Stimulated activated CD8-positive, alpha-beta memory T cell treated with anti-CD3 and anti-CD28 coated beads, Interleukin-12 subunit alpha, Interleukin-12 subunit beta, amount 100 ng/mL, for 4 hours (primary cell): Measurements from ENCODE around the gene OSBPL5.

Experiments used
- DNase-seq: peaks from one replicate; pipeline ENCODE4 v3.0.0-alpha.2; 2020; ENCODE audit warnings: low read depth

The OSBPL5 gene

GRCh38 chr11:3133261-3134217, 31.6 kb downstream of the OSBPL5 start:
- DNase-seq, result no peak

DNA sequence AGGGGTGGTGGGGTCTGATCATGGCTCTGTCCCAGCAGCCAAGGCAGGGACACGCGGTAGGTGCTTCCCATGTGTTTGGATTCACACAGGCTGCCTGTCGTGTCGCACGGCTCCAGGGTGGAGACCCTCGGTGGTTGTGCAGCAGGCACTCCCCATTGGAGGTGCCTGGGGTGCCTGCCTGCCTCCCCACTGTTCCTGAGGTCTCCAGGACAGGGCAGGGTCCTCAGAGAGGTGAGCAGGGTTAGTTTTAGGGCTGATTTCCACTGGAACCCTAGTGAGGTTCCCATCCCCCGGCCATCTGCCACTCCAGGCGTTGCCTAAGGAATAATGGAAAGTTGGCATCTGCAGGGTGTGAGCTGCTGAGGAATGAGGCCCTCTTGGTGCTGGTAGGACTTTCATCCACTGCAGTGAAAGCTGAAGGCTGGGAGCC, 32.3 kb downstream of the OSBPL5 start:
- no peak for DNase-seq

DNA sequence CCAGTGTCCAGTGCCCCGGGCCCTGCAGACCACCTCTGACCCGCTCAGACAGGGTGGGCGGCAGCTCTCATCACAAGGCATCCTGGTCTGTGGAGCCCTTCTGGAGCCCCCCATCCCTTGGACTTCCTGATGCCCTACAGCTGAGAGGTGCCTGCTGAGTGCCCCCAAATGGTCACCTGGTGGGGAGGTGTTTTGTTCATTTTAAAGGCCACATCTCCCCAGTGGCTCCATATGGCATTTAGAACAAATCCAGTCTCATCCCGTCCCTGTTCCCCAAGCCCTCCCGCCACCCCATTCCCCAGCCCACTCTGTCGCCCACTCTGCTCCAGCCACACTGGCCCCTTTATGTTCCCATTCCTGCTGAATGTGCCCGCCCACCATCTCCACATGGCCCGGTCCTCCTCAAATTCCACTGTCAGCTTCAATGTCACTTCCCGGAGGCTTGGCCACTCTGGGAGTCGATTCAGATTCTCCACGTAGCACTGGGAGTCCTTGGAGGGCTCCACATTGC, 32.8 kb downstream of the OSBPL5 start:
- no peak for DNase-seq

DNA sequence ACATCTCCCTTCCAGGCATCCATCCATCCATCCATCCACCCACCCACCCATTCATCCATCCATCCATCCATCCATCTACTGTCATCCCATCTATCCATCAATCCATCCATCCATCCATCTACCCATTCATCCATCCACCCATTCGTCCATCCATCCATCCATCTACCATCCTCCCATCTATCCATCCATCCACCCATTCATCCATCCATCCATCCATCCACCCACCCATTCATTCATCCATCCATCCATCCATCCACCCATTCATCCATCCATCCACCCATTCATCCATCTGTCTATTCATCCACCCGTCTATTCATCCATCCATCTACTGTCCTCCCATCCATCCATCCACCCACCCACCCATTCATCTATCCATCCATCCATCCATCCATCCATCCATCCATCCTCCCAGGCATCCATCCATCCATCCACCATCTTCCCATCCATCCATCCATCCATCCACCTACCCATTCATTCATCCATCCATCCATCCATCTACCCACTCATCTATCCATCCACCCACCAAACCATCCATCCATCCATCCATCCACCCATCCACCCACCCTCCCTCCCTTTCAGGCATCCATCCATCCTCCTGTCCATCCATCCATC, 33.7 kb downstream of the OSBPL5 start:
- DNase-seq, result no peak

DNA sequence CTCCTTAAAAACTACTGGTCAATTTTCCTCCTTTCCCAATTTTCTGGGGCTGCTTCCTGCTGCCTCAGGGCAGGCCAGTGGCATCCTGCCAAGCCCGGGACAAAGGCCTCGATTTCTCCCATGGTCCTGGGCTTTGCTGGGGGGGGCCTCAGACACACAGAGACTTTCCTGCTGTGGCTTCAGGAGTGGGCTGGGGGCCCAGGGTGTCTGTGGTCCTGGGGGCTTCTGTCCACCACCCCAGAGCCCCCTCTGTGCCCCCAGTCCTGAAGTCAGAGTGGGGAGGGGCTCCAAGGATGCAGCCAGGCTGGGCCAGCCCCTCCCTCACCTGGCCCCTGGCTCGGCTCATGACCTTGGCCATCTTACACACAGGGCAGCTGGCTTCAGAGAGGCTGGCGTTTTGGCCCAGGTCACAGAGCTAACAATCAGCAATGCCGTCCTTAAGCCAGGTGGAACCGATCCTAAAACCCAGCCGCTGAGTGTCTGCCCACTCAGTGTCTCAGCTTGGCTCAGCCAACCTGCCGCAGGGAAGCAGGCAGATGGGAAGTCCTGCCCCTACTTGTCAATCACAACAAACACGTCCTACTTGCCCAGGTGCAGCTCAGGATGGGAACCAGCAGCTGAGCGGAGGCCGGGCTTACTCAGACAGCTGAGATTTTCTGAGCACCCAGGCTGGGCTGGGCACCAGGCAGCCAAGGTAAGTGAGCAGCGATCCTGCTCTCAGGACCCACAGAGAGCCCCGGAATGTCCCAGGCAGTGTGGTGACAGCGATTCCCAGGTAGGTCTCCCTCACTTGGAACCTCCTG, 34.6 kb downstream of the OSBPL5 start:
- DNase-seq, result no peak

- DNase-seq, result no peak
These were observed 35.4 kb downstream of the OSBPL5 start for GRCh38 chr11:3129591-3130268.

- no peak for DNase-seq
These were observed 35.9 kb downstream of the OSBPL5 start for GRCh38 chr11:3129181-3129590.

DNA sequence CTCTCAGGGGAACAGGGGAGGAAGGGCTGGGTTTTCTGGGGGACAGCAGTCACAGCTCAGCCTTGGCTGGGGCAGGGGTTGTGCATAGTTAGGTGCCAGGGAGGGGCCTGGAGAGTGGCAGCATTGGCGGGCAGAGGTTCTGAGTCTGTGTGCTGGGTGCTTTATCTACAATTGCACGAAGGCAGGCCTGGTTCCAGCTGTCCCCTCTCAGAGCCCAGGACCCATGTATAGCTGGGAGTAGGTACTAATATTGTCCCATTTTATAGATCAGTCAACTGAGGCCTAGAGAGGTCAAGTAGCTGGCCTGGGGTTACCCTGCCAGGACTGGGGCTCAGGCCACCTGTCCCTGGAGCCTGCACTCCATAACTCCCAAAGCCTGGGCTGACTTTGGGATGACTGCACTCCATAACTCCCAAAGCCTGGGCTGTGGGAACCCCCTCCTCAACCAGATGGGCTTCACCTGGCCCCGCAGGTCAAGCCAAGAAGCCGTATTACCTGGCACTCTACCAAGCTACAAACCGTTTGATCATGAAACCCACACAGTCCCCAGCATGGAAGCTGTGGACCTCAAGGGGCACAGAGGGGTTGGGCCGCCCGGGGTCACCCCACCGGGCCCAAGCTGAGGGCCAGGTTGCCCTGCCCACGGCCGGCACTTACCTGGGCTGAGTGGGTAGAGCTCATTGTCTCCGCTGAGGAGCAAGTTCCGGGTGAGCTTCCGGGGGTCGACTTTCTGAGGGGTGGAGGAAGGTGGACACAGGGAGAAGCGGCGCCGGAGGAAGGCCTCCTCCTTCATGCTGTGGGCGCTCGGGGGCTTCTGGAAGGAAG, 36.5 kb downstream of the OSBPL5 start:
- DNase-seq, result no peak

DNA sequence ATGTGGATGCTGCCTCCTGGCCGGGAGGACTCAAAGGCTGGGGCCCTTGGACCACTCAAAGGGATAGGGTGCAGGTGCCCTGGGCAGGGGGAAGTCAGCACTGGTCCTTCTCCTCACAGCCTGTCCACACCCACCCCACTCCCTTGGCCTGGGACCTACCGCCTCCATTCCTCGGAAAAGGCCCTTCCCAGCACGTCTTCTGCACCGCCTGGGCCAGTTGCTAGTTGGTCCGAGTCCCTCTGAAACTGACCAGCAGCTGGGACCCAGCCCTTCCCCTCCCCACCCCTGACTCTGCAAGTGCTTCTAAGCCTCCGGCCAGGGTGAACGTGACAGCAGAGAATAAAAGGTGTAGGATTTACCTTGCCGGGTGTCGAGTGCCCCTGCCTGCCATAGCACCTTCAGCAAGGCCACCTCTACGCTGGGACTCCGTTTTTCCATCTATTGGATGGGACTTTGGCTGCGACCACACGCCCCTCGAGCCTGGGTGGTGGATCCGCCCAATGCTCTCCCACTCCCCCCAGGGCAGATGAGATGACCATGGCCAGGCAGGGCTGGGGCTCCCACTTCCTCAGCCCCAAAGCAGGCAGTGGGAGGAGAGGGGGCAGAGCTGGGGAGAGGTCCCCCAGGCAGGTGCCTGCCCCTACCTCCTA, 37.3 kb downstream of the OSBPL5 start:
- DNase-seq, result no peak

DNA sequence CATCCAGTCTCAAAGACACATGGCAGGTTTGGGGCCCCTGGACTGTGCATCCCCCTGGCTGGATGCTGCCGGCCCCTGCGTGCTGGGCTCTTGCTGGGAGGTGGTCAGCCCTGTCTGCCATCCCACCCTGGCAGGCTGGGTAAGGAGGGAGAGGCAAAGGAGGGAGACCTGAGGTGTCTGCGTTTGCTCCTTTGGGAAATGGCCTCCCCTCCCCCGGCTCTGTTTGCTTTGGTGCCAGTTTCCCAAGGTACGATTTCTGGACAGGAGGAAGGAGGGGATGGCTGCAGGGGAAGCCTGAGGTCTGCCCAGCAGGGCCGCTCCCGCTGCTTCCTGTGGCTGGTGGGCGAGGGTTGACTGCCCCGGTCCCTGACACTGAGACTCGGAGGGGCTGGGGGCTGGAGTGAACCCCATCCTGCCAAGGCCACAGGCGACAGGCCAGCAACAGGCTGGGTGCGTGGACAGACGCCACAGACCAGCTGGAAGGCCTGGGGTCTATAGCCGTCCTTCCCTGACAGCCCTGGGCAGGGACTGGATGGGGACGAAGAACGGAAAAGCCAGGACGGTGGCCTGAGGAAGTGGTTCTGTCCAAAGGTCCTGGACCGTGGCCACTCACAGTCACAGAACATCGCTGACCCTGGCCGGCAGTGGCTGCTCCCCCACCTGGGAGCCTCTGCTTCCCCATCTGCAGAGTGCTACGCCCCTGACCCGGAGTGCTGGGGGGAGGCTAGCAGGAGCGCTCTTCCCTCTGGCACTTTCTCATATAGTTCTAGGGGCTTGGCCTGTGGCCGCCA, 38.0 kb downstream of the OSBPL5 start:
- no peak for DNase-seq

GRCh38 chr11:3126207-3126865, 38.8 kb downstream of the OSBPL5 start:
- DNase-seq, result no peak

GRCh38 chr11:3124821-3125220, 40.3 kb downstream of the OSBPL5 start:
- no peak for DNase-seq

GRCh38 chr11:3123761-3124733, 41.1 kb downstream of the OSBPL5 start:
- no peak for DNase-seq

DNA sequence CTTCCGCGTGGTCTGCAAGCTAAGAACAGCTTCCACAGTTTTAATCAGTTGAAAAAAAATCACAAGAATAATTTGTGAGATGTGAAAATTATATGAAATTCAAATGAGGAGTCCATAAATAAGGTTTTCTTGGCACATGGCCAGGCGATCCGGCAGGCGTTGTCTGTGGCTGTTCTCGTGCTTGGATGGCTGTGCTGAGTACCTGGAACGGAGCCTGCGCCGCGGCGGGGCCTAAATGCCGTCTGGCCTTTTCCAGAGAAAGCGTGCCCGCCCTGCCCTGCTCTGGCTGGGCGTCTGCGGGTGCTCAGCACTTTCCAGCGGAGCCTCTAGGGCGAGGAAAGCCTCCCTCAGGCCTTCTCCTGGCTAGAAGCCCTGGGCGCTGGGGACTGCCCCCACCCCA, 41.8 kb downstream of the OSBPL5 start:
- DNase-seq, result no peak

GRCh38 chr11:3122775-3123201, 42.3 kb downstream of the OSBPL5 start:
- DNase-seq, result no peak

GRCh38 chr11:3121931-3122774, 43.0 kb downstream of the OSBPL5 start:
- DNase-seq, result no peak

DNA sequence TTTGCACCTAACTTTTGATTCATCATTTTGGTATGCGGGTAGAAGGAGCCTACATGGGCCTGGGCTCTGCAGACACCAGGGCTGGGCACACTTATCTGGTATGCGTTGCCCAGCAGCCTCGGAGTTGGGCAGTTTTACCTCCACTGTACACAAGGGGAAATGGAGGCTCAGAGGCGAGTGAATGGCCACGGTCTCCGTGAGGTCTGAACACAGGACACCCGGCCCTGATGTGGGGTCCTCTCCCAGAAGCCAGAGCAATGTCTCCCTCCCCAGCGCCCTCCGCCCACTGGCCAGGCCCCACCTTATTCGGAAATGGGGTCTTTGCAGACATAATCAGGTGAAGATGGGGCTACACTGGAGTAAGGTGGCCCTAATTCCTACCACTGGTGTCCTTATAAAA, 43.7 kb downstream of the OSBPL5 start:
- DNase-seq, result no peak
